C4-2B (cell line): ENCODE results near the gene DNAH9.
"Not testable (repeated sequence)": the region's sequence is repeated elsewhere in the genome, so short reads cannot be mapped to it uniquely, and the experiment has no call there.

Experiments
- CTCF ChIP-seq: fragments of 450-650 bp; conservative IDR thresholded peaks from 2 replicates; pipeline ENCODE4 v1.5.1; 2017; ENCODE audit warnings: mild to moderate bottlenecking
- ZFX ChIP-seq: fragments of 450-650 bp; IDR thresholded peaks from 2 replicates; pipeline ENCODE4 v1.6.1; 2017

- not testable (repeated sequence) for TF ChIP-seq CTCF, ZFX
Observed at GRCh38 chr17:11943086-11943485, 344.8 kb downstream of the DNAH9 start.
